Muscle of arm (tissue), 14 donors: ENCODE results near the gene IFITM1. TPM values are rescaled to one million over a fixed set of nuclear protein-coding genes. Genes with fewer than 3 reads are reported as not detected.
"Not testable (repeated sequence)": the region's sequence is repeated elsewhere in the genome, so short reads cannot be mapped to it uniquely, and the experiment has no call there.

Source experiments
- DNase-seq: peaks from one replicate; pipeline ENCODE4 v3.0.0-alpha.2; 2013
- long read RNA-seq, 11 donors: transcript quantifications; one replicate each; lab custom pipeline, GENCODE V29; 2026
- polyA plus RNA-seq, 12 donors: library from polyadenylated mRNA; unstranded; fragments of 120-200 nt; gene quantifications; one replicate each; pipeline ENCODE4 v1.2.1, GENCODE V29; 2013; ENCODE audit not compliant: insufficient read length in 12 of 12

IFITM1 gene
- polyA plus RNA-seq = 10 to 100 TPM in 9 of 12 donors, 1 to 10 TPM in 1, not detected in 2; 9.9 to 21.3 (median 14.1) TPM
- long read RNA-seq, donor 1, transcript IFITM1-202 (2 exons, 855 nt) = major isoform, 189 of 189 reads
- long read RNA-seq, donor 1, partial matches to known transcripts = 0 of 189 reads
- long read RNA-seq, donor 1, other reads (novel, unspliced or antisense) = 0 of 189 reads
- long read RNA-seq, donor 2, transcript IFITM1-202 (2 exons, 855 nt) = major isoform, 17 of 17 reads
- long read RNA-seq, donor 2, partial matches to known transcripts = 0 of 17 reads
- long read RNA-seq, donor 2, other reads (novel, unspliced or antisense) = 0 of 17 reads
- long read RNA-seq, donor 3, transcript IFITM1-202 (2 exons, 855 nt) = major isoform, 11 of 11 reads
- long read RNA-seq, donor 3, partial matches to known transcripts = 0 of 11 reads
- long read RNA-seq, donor 3, other reads (novel, unspliced or antisense) = 0 of 11 reads
- long read RNA-seq, donor 4, transcript IFITM1-202 (2 exons, 855 nt) = major isoform, 8 of 8 reads
- long read RNA-seq, donor 4, partial matches to known transcripts = 0 of 8 reads
- long read RNA-seq, donor 4, other reads (novel, unspliced or antisense) = 0 of 8 reads
- long read RNA-seq, donor 5 = 0 reads
- long read RNA-seq, donor 6, transcript IFITM1-202 (2 exons, 855 nt) = major isoform, 12 of 12 reads
- long read RNA-seq, donor 6, partial matches to known transcripts = 0 of 12 reads
- long read RNA-seq, donor 6, other reads (novel, unspliced or antisense) = 0 of 12 reads
- long read RNA-seq, donor 7, transcript IFITM1-202 (2 exons, 855 nt) = major isoform, 6 of 6 reads
- long read RNA-seq, donor 7, partial matches to known transcripts = 0 of 6 reads
- long read RNA-seq, donor 7, other reads (novel, unspliced or antisense) = 0 of 6 reads
- long read RNA-seq, donor 8, transcript IFITM1-202 (2 exons, 855 nt) = major isoform, 13 of 13 reads
- long read RNA-seq, donor 8, partial matches to known transcripts = 0 of 13 reads
- long read RNA-seq, donor 8, other reads (novel, unspliced or antisense) = 0 of 13 reads
- long read RNA-seq, donor 9, transcript IFITM1-202 (2 exons, 855 nt) = major isoform, 8 of 8 reads
- long read RNA-seq, donor 9, partial matches to known transcripts = 0 of 8 reads
- long read RNA-seq, donor 9, other reads (novel, unspliced or antisense) = 0 of 8 reads
- long read RNA-seq, donor 10, transcript IFITM1-202 (2 exons, 855 nt) = major isoform, 12 of 12 reads
- long read RNA-seq, donor 10, partial matches to known transcripts = 0 of 12 reads
- long read RNA-seq, donor 10, other reads (novel, unspliced or antisense) = 0 of 12 reads
- long read RNA-seq, donor 11, transcript IFITM1-202 (2 exons, 855 nt) = major isoform, 30 of 30 reads
- long read RNA-seq, donor 11, partial matches to known transcripts = 0 of 30 reads
- long read RNA-seq, donor 11, other reads (novel, unspliced or antisense) = 0 of 30 reads

GRCh38 chr11:313787-314553, at the start of gene IFITM1:
Gene IFITM1, plus strand, starts transcription at chr11:314040. Its CDS starts 131 bp downstream, at chr11:314171.
- DNase-seq = peak; percentile 70

GRCh38 chr11:266676-267439, 47.0 kb upstream of the IFITM1 start:
- no peak for DNase-seq

DNA sequence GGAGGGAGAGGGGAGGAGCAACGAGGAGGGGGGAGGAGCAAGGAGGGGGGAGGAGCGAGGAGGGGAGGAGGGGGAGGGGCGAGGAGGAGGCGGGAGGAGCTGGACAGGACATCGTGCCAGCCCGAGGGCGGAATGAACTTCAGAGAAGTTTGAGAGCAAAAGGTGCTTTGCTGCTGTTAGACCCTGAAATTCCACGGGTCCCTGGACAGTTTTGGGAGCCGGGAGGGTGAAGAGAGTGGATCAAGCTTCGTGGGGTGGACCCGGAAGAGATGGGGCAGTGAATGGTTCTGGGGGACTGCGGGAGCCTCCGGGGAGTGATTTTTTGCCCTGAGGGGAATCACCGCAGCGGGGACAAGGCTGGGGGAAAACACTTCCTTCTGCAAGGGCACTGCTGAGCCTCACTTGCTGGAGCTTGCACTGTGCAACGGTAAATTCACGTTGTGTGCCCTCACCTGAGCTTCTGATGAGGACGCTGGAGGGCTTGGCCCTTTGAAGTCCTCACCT, 46.3 kb upstream of the IFITM1 start:
- DNase-seq = no peak

- not testable (repeated sequence) for DNase-seq
These were observed 45.1 kb upstream of the IFITM1 start for GRCh38 chr11:268716-269145.

DNA sequence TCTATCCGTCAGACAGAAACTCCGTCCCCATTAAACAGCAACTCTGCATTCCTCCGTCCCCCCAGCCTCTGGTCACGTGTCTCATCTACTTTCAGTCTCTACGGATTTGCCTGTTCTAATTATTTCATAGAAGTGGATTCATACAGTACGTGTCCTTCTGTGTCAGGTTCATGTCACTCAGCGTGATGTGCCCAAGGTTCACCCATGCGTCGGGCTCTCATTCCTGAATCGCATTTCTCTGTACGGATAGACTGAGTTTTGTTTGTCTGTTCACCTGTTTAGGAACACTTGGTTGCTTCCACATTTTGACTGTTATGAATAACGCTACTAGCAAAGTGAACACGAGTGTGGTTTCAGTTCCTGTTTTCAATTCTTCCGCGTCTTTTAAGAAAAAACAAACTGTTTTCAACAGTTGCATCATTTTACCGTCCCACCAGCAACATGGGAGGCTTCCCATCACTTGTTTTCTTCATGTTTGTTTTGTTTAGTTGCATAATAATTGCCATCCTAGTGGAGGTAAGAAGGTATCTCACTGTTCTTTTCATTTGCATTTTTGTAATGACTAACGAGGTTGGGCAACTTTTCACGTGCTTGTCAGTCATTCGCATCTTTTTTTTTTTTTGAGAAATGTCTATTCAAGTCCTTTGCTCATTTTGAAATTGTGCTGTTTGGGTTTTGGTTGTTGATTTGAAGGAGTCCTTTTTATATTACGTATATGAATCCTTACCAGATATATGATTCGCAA, 44.5 kb upstream of the IFITM1 start:
- no peak for DNase-seq

GRCh38 chr11:270451-271318, 43.2 kb upstream of the IFITM1 start:
- DNase-seq = no peak

GRCh38 chr11:271319-271715, 42.5 kb upstream of the IFITM1 start:
- DNase-seq = no peak

DNA sequence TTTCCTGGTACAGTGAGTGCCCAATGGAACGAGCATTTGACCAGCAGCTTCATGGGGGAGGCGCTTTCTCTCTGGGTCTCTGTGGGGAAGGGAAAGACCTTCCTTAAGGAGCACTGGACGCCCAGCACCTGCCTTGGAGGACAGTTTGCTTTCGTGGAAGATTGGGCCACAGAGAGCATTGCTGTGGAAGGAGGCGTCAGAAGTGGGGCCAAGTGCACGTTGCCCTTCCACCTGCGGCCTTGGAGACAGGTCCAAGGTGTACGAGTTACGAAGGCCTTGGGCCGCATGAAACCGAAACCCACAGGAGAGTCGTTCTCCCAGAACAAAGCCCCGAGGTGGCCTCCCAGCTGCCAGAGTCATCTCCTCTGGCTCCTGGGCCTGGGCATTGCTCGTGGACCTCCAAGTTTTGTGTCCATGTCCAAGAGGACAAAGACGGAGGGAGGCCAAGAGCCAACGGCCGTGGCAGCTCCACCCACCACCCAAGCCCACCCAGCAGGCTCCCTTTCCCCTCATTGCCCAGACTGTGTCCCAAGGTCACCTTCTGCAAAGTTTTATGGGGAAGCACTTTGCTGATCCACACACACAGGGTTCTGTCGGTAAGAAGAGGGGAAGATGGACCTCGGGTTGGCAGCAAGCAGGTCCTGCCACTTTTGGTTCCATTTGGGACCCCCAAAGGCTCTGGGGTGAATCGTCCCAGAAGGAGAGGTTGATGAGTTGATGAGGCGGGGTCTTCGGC, 41.5 kb upstream of the IFITM1 start:
- DNase-seq = no peak

GRCh38 chr11:272931-273198, 41.0 kb upstream of the IFITM1 start:
- no peak for DNase-seq

- no peak for DNase-seq
These were observed 37.6 kb upstream of the IFITM1 start for GRCh38 chr11:276219-276618.

DNA sequence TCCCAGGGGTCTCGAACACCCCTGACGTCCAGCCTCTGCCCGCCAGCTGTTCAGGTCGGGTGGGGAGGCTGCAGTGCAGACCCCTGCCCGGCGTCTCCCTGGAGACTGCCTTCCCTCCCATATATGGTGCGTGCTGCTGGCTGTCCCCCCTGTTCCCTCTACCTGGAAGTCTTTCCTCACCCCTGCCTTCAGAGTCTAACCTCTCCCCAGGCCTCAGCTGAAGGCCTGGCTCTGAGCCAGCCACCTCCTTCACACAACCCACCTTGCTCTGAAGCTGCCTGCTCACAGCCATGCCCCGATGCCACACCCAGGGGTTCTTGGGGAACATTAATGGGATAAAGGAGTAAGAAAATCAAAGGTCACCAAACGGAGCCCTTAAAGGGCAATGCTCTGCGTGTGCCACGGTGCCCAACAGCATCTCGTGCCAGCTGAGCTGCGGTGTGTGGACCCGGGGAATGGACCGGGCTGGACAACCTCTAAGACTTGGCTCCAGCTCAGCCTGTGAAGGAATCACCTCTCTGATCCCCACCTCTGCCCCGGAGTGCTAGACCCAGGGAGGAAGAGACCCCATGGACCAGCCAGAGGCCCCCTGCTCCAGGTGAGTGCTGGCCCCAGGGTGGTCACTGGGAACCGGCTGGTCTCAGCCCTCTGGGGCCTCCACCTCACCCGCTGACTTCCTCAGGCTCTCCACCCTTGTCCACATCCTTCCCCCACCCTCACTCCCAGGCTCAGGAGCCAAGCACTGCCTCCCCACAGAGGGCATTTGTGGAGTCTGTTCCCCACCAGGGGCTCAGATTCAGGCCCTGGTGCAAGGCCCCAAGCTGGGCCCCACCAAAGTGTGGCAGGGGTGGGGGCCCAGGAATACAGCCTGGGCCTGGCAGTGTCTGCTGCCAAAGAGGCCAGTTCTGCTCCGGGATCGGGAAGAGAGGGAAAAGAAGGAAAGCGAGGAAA, 35.6 kb upstream of the IFITM1 start, which contains the start of gene NLRP6:
Gene NLRP6, plus strand, starts transcription at position 407 of the 951 bp plus-strand sequence. Its CDS starts 163 bp downstream, at position 570.
- no peak for DNase-seq

DNA sequence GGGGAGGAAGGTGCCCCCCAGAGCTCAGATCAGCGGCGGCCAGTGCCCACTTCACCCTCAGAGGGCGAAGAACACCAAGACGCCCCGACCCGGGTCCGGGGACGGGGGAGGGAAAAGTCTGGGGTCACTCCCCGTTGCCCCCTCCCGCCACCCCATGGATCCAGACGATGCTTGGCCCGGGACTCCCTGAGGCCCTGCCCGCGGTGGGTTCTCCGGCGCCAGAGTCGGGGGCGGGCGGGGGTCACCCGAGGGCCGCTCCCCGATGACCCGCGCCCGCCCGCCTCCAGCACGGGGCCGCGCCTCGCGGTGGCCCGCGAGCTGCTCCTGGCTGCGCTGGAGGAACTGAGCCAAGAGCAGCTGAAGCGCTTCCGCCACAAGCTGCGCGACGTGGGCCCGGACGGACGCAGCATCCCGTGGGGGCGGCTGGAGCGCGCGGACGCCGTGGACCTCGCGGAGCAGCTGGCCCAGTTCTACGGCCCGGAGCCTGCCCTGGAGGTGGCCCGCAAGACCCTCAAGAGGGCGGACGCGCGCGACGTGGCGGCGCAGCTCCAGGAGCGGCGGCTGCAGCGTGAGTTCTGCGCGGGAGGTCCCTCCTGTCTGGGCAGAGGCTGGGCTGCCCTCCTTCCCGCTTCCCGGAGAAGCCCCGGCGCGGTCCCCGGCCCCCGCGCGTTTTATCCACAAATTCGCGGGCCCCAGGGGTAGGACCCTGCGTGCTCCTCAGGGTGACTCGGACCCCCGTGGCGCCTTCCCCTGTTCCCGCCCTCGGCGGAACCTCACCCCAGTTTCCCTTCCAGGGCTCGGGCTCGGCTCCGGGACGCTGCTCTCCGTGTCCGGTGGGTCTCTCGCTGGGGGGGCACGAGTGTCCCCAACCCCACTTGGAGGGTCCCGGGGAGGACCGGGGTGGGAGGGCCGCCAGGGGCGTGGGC, 34.5 kb upstream of the IFITM1 start:
- DNase-seq = no peak

GRCh38 chr11:279966-280705, 33.7 kb upstream of the IFITM1 start:
- no peak for DNase-seq
